Mesendoderm (in vitro differentiated cells): ENCODE data around the gene DENND4A.

Experiments used
- DNase-seq: peaks from one replicate; pipeline ENCODE4 v3.0.0; 2013
- H2AK5ac ChIP-seq: 2 replicates; pipeline ENCODE4 v1.6.1; 2013; ENCODE audit warnings: low read length, inconsistent platforms
- H2BK120ac ChIP-seq: 2 replicates; pipeline ENCODE4 v1.6.1; 2013; ENCODE audit warnings: low read depth, mild to moderate bottlenecking, low read length, moderate library complexity, mixed read lengths
- H2BK15ac ChIP-seq: replicated peaks from 2 replicates; pipeline ENCODE4 v1.6.1; 2013; ENCODE audit warnings: low read depth, mild to moderate bottlenecking, moderate library complexity
- H2BK5ac ChIP-seq: 2 replicates; pipeline ENCODE4 v1.6.1; 2013; ENCODE audit warnings: low read length, inconsistent platforms
- H3K18ac ChIP-seq: 2 replicates; pipeline ENCODE4 v1.6.1; 2013; ENCODE audit warnings: mild to moderate bottlenecking, low read length, mixed read lengths
- H3K23ac ChIP-seq: one replicate; pipeline ENCODE4 v1.6.1; 2013; ENCODE audit warnings: low read length
- H3K27ac ChIP-seq: 2 replicates; pipeline ENCODE4 v1.5.1; 2013; ENCODE audit warnings: low read depth, mild to moderate bottlenecking, inconsistent platforms, low read length, moderate library complexity
- H3K27me3 ChIP-seq: 2 replicates; pipeline ENCODE4 v1.6.1; 2013; ENCODE audit warnings: low read length, control low read depth, mild to moderate bottlenecking, inconsistent platforms; ENCODE audit not compliant: insufficient read depth, poor library complexity
- H3K36me3 ChIP-seq: 2 replicates; pipeline ENCODE4 v1.6.1; 2013; ENCODE audit warnings: low read length, inconsistent platforms; ENCODE audit not compliant: control insufficient read depth, insufficient read depth
- H3K4ac ChIP-seq: one replicate; pipeline ENCODE4 v1.6.1; 2013; ENCODE audit warnings: low read depth, mild to moderate bottlenecking, low read length, moderate library complexity
- H3K4me1 ChIP-seq: 2 replicates; pipeline ENCODE4 v1.6.1; 2013; ENCODE audit warnings: low read depth, low read length, inconsistent platforms; ENCODE audit not compliant: control insufficient read depth
- H3K4me2 ChIP-seq: 2 replicates; pipeline ENCODE4 v1.6.1; 2013; ENCODE audit warnings: low read length
- H3K4me3 ChIP-seq: 2 replicates; pipeline ENCODE4 v1.5.1; 2013; ENCODE audit warnings: mild to moderate bottlenecking, low read length
- H3K56ac ChIP-seq: one replicate; pipeline ENCODE4 v1.6.1; 2013; ENCODE audit warnings: low read length
- H3K79me1 ChIP-seq: 2 replicates; pipeline ENCODE4 v1.6.1; 2013; ENCODE audit warnings: low read length, inconsistent platforms
- H3K79me2 ChIP-seq: 2 replicates; pipeline ENCODE4 v1.6.1; 2013; ENCODE audit warnings: mild to moderate bottlenecking, low read length; ENCODE audit not compliant: control insufficient read depth, insufficient read depth
- H3K9ac ChIP-seq: 2 replicates; pipeline ENCODE4 v1.6.1; 2013; ENCODE audit warnings: low read length, inconsistent platforms
- H4K5ac ChIP-seq: one replicate; pipeline ENCODE4 v1.6.1; 2013; ENCODE audit warnings: low read length
- H4K8ac ChIP-seq: one replicate; pipeline ENCODE4 v1.6.1; 2013; ENCODE audit warnings: low read depth, mild to moderate bottlenecking, control low read depth, low read length, moderate library complexity
- WGBS: extraction: QIAGEN DNeasy Blood & Tissue Kit; methylation state at CpG from one replicate; pipeline ENCODE4 v1.1.7; 2013; ENCODE audit warnings: low lambda C conversion rate, missing lambda C conversion rate; ENCODE audit not compliant: insufficient coverage; ENCODE audit errors: extremely low coverage; 5-methylcytosine and 5-hydroxymethylcytosine counted together

The DENND4A gene

GRCh38 chr15:65638109-65638508, 154.0 kb downstream of the DENND4A start:
- Histone ChIP-seq H3K27ac (no peak overlapping the region), H3K4me2 (no peak overlapping the region), H2BK15ac (no peak overlapping the region), H3K4ac (no peak overlapping the region), H3K23ac (no peak overlapping the region), H3K36me3 (no peaks in the 10 kb centered on the region), H2AK5ac (no peak overlapping the region), H3K9ac (no peak overlapping the region), H3K79me1 (no peaks in the 10 kb centered on the region), H4K5ac (no peak overlapping the region), H3K4me1 (no peaks in the 10 kb centered on the region), H4K8ac (no peak overlapping the region), H3K27me3 (no peaks in the 10 kb centered on the region), H3K18ac (no peak overlapping the region), H3K4me3 (no peak overlapping the region), H3K56ac (no peak overlapping the region), H2BK120ac (no peak overlapping the region), H3K79me2 (no peaks in the 10 kb centered on the region), H2BK5ac (no peak overlapping the region)
- WGBS: no CpG with 5 or more reads among the region's 5 CpGs
- peak; percentile 42 for DNase-seq

GRCh38 chr15:65634356-65634755, 157.7 kb downstream of the DENND4A start:
- no peak overlapping the region for H2BK120ac ChIP-seq
- no peaks in the 10 kb centered on the region for H3K36me3 ChIP-seq
- H3K79me2 ChIP-seq: no peaks in the 10 kb centered on the region
- H2AK5ac ChIP-seq: no peak overlapping the region
- H3K23ac ChIP-seq: no peak overlapping the region
- no peaks in the 10 kb centered on the region for H3K4me1 ChIP-seq
- WGBS: no CpG with 5 or more reads among the region's 1 CpG
- no peak overlapping the region for H3K4me3 ChIP-seq
- H4K5ac ChIP-seq: no peak overlapping the region
- no peak for DNase-seq
- no peak overlapping the region for H4K8ac ChIP-seq
- H3K4ac ChIP-seq: no peak overlapping the region
- H3K9ac ChIP-seq: no peak overlapping the region
- no peak overlapping the region for H3K56ac ChIP-seq
- no peak overlapping the region for H2BK15ac ChIP-seq
- no peaks in the 10 kb centered on the region for H3K27me3 ChIP-seq
- H3K27ac ChIP-seq: no peak overlapping the region
- no peak overlapping the region for H3K4me2 ChIP-seq
- no peaks in the 10 kb centered on the region for H3K79me1 ChIP-seq
- H3K18ac ChIP-seq: no peak overlapping the region
- H2BK5ac ChIP-seq: no peak overlapping the region

GRCh38 chr15:65633752-65634151, 158.3 kb downstream of the DENND4A start:
- DNase-seq: no peak
- Histone ChIP-seq H4K5ac (no peak overlapping the region), H3K4ac (no peak overlapping the region), H2AK5ac (no peak overlapping the region), H3K27ac (no peak overlapping the region), H3K79me2 (no peaks in the 10 kb centered on the region), H3K36me3 (no peaks in the 10 kb centered on the region), H3K27me3 (no peaks in the 10 kb centered on the region), H3K18ac (no peak overlapping the region), H2BK120ac (no peak overlapping the region), H3K4me2 (no peak overlapping the region), H3K9ac (no peak overlapping the region), H3K4me3 (no peak overlapping the region), H2BK15ac (no peak overlapping the region), H3K23ac (no peak overlapping the region), H3K56ac (no peak overlapping the region), H2BK5ac (no peak overlapping the region), H3K4me1 (no peaks in the 10 kb centered on the region), H4K8ac (no peak overlapping the region), H3K79me1 (no peaks in the 10 kb centered on the region)
- WGBS: no CpG with 5 or more reads among the region's 2 CpGs

GRCh38 chr15:65632780-65633375, 159.2 kb downstream of the DENND4A start:
- Histone ChIP-seq H3K4me3 (no peak overlapping the region), H4K5ac (no peak overlapping the region), H3K4me1 (no peaks in the 10 kb centered on the region), H3K4me2 (no peak overlapping the region), H3K23ac (no peak overlapping the region), H2BK5ac (no peak overlapping the region), H3K27ac (no peak overlapping the region), H3K27me3 (no peaks in the 10 kb centered on the region), H3K79me1 (no peaks in the 10 kb centered on the region), H3K18ac (no peak overlapping the region), H3K4ac (no peak overlapping the region), H3K36me3 (no peaks in the 10 kb centered on the region), H2BK15ac (no peak overlapping the region), H2BK120ac (no peak overlapping the region), H2AK5ac (no peak overlapping the region), H3K56ac (no peak overlapping the region), H3K79me2 (no peaks in the 10 kb centered on the region), H3K9ac (no peak overlapping the region), H4K8ac (no peak overlapping the region)
- WGBS: no CpG with 5 or more reads among the region's 4 CpGs
- DNase-seq: peak; percentile 42

- Histone ChIP-seq H3K23ac (no peak overlapping the region), H3K27ac (no peak overlapping the region), H3K4me1 (no peaks in the 10 kb centered on the region), H2BK120ac (no peak overlapping the region), H4K5ac (no peak overlapping the region), H3K79me2 (no peaks in the 10 kb centered on the region), H3K4me2 (no peak overlapping the region), H3K18ac (no peak overlapping the region), H3K4me3 (no peak overlapping the region), H3K27me3 (no peaks in the 10 kb centered on the region), H3K4ac (no peak overlapping the region), H3K56ac (no peak overlapping the region), H4K8ac (no peak overlapping the region), H2BK5ac (no peak overlapping the region), H3K36me3 (no peaks in the 10 kb centered on the region), H3K79me1 (no peaks in the 10 kb centered on the region), H2AK5ac (no peak overlapping the region), H2BK15ac (no peak overlapping the region), H3K9ac (no peak overlapping the region)
- no CpG with 5 or more reads among the region's 6 CpGs for WGBS
- DNase-seq: no peak
Measured at GRCh38 chr15:65631503-65631902, 160.6 kb downstream of the DENND4A start.

- H2BK15ac ChIP-seq: no peak overlapping the region
- no peak overlapping the region for H3K4me2 ChIP-seq
- H3K4ac ChIP-seq: no peak overlapping the region
- H3K9ac ChIP-seq: no peak overlapping the region
- no peaks in the 10 kb centered on the region for H3K79me1 ChIP-seq
- no peak overlapping the region for H3K4me3 ChIP-seq
- H3K23ac ChIP-seq: no peak overlapping the region
- H2BK5ac ChIP-seq: no peak overlapping the region
- no peaks in the 10 kb centered on the region for H3K27me3 ChIP-seq
- H4K5ac ChIP-seq: no peak overlapping the region
- DNase-seq: no peak
- H2AK5ac ChIP-seq: no peak overlapping the region
- H3K79me2 ChIP-seq: no peaks in the 10 kb centered on the region
- H2BK120ac ChIP-seq: no peak overlapping the region
- H3K18ac ChIP-seq: no peak overlapping the region
- H3K27ac ChIP-seq: no peak overlapping the region
- no peak overlapping the region for H4K8ac ChIP-seq
- WGBS: no CpG with 5 or more reads among the region's 5 CpGs
- H3K4me1 ChIP-seq: no peaks in the 10 kb centered on the region
- no peak overlapping the region for H3K56ac ChIP-seq
- no peaks in the 10 kb centered on the region for H3K36me3 ChIP-seq
Measured at GRCh38 chr15:65630760-65631159, 161.3 kb downstream of the DENND4A start.
